Measurements from ENCODE around the gene PDE11A.

DNA sequence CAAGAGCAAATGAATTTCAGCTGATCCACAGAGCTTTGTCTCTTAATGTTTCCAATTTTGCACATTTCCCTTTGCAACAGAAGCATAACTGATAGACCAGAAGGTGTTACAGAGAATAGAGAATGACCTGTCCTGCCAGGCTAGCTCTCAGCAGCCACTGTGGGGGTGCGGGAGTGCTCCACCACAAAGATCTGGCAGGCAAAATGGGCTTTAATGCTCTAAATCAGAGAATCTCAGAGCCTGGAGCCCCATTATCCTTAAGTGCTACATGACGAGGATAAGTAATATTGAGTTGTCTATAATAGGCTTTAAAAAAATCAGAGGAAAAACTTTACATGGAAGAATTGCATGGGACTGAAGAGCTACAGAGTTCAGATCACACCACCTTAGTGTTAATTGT is 245.7 kb downstream of the PDE11A start:
- TF ChIP-seq EZH2phosphoT487 (conservative IDR thresholded peaks at IDR 0.05; ENCODE audit: low read length) = no peak
- TF ChIP-seq, protein P1, sequence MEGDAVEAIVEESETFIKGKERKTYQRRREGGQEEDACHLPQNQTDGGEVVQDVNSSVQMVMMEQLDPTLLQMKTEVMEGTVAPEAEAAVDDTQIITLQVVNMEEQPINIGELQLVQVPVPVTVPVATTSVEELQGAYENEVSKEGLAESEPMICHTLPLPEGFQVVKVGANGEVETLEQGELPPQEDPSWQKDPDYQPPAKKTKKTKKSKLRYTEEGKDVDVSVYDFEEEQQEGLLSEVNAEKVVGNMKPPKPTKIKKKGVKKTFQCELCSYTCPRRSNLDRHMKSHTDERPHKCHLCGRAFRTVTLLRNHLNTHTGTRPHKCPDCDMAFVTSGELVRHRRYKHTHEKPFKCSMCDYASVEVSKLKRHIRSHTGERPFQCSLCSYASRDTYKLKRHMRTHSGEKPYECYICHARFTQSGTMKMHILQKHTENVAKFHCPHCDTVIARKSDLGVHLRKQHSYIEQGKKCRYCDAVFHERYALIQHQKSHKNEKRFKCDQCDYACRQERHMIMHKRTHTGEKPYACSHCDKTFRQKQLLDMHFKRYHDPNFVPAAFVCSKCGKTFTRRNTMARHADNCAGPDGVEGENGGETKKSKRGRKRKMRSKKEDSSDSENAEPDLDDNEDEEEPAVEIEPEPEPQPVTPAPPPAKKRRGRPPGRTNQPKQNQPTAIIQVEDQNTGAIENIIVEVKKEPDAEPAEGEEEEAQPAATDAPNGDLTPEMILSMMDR (IDR thresholded peaks at IDR 0.05; ENCODE audit: insufficient read depth, low read length, poor library complexity, severe bottlenecking) = no peak

All from SU-DHL-6 (cell line).